Psoas muscle (tissue), 8 donors: ENCODE measurements around the gene TMEM128. TPM values are rescaled to one million over a fixed set of nuclear protein-coding genes. Genes with fewer than 3 reads are reported as not detected.

Experiments
- ATAC-seq, 4 donors: fragments of 200-7000 bp; cut with Tn5 transposase; one replicate each; pipeline ENCODE4 v1.9.1; 2020; ENCODE audit warnings: moderate library complexity in 3 of 4, mild to moderate bottlenecking in 2 of 4
- DNase-seq, 2 donors: peaks; one replicate each; pipeline ENCODE4 v3.0.0-alpha.2; 2020
- H3K27ac ChIP-seq: fragments of 200-600 bp; one replicate; pipeline ENCODE4 v1.8.0; 2022
- H3K27me3 ChIP-seq, 3 donors: fragments of 200-600 bp in 1 of 3; one replicate each; pipeline versions ENCODE4 v1.6.1 to v1.8.0; 2013 to 2022; ENCODE audit warnings: low read length in 2 of 3, mild to moderate bottlenecking in 2 of 3, moderate library complexity in 1 of 3; ENCODE audit not compliant: insufficient read depth in 3 of 3
- H3K36me3 ChIP-seq, 2 donors: fragments of 200-600 bp in 1 of 2; one replicate each; pipeline versions ENCODE4 v1.6.1 to v1.8.0; 2013 to 2022; ENCODE audit warnings: low read depth in 1 of 2, mild to moderate bottlenecking in 1 of 2, moderate library complexity in 1 of 2; ENCODE audit not compliant: insufficient read depth in 1 of 2
- H3K4me1 ChIP-seq: fragments of 200-600 bp; one replicate; pipeline ENCODE4 v1.8.0; 2022
- H3K4me3 ChIP-seq: fragments of 200-600 bp; one replicate; pipeline ENCODE4 v1.8.0; 2022; ENCODE audit warnings: mild to moderate bottlenecking
- H3K9me3 ChIP-seq: fragments of 200-600 bp; one replicate; pipeline ENCODE4 v1.8.0; 2022
- WGBS, 3 donors: extraction: QIAGEN DNeasy Blood & Tissue Kit; methylation state at CpG; one replicate each; pipeline versions ENCODE4 v1.1.6 to v1.1.7; 2013; 5-methylcytosine and 5-hydroxymethylcytosine counted together
- intact Hi-C, 2 donors: fragments of 100-400 bp; cut with DNase I; formaldehyde crosslinking; loops; one replicate each; pipeline versions ENCODE4 v1.11.0 to v1.14.2; 2022
- polyA plus RNA-seq, 3 donors: library from polyadenylated mRNA; stranded (reverse); fragments of 200-250 nt; gene quantifications; one replicate each; pipeline ENCODE4 v1.2.3, GENCODE V29; 2013
- total RNA-seq, 4 donors: library from RNA; stranded (reverse); fragmentation: NEBNext Ultra II Directional in 2 of 4; extraction: Animal tissue kit (Norgen Biotek cat#: 25700) in 2 of 4; gene quantifications; one replicate each; pipeline versions ENCODE4 v1.2.1 to v1.2.4, GENCODE V29; 2021 to 2023
- TF ChIP-seq, protein P1 (sequence below): fragments of 200-600 bp; IDR thresholded peaks from one replicate; pipeline ENCODE4 v1.8.0; 2022; ENCODE audit warnings: antibody characterized with exemption
- donor health status: healthy with polysubstance abuse.
- donor health status: DM: no; HTN: no; CAD: no; lungs with moderate emphysema.
- donor health status: Bipolar disorder and iron deficiency.
- donor health status: healthy.
- donor health status: DM: yes; HTN: yes; CAD: no.
- donor health status: DM: no; HTN: no; CAD: no.
- donor health status: DM: no; HTN: no; CAD: no.
- donor health status: DM: yes; HTN: yes; CAD: no.

The TMEM128 gene
- total and polyA plus RNA-seq, 7 donors, result 5.5 to 7.8 (median 7.0) TPM

DNA sequence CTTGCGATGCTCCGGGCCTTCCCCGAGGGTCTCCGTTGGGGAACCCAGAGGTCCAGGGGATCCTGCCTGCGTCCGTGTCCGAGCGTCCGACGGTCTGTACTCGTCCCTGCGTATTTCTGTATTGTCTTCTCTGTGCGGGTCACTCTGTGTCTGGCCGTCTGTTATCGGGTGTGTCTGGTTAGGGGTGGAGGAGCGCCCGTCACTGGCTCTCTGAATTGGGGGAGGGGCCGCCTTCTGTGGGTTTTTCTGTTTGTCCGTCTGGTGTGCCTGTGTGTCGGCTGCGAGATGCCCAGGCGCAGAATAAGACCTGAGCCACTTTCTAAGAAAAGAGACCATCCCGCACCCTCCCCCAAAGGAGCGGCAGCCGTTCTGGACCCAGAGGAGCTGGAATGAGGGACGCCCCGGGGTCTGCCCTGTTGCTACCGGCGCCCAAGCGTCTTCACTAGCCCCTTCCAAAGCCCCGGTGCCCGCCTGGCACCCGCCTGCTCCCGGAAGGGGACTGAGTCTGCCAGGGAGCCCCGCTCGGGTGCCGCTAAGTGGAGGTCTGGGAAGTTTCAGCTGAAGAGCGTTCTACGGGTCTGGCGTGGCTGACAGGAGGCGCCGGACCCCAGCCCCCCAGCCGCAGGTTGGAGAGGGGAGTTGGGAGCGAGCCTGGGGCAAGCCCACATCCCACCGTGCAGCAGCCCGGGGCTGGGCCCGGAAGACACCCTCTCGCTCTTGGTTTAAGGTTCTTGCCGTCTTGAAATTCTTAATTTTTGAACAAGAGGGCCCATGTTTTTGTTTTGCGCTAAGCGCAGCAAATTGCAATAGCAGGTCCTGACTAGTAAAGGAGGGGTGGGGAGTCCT lies 20.3 kb downstream of the TMEM128 start:
- DNase-seq (no peak), ATAC-seq (no peak)
- Histone ChIP-seq H3K36me3 (no peaks in the 10 kb centered on the region), H3K9me3 (no peaks in the 10 kb centered on the region), H3K27me3 (peaks cover 3 to 56% (median 22%) of the 10 kb centered on the region in 3 donors), H3K4me1 (no peaks in the 10 kb centered on the region), H3K4me3 (no peak overlapping the region), H3K27ac (no peak overlapping the region)
- WGBS, 3 donors, result 6 to 10% (median 9%) methylated on average over 39 to 51 of the region's 51 CpGs
- TF ChIP-seq, protein P1, sequence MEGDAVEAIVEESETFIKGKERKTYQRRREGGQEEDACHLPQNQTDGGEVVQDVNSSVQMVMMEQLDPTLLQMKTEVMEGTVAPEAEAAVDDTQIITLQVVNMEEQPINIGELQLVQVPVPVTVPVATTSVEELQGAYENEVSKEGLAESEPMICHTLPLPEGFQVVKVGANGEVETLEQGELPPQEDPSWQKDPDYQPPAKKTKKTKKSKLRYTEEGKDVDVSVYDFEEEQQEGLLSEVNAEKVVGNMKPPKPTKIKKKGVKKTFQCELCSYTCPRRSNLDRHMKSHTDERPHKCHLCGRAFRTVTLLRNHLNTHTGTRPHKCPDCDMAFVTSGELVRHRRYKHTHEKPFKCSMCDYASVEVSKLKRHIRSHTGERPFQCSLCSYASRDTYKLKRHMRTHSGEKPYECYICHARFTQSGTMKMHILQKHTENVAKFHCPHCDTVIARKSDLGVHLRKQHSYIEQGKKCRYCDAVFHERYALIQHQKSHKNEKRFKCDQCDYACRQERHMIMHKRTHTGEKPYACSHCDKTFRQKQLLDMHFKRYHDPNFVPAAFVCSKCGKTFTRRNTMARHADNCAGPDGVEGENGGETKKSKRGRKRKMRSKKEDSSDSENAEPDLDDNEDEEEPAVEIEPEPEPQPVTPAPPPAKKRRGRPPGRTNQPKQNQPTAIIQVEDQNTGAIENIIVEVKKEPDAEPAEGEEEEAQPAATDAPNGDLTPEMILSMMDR, result no peak
- intact Hi-C loops, result no loop called here

GRCh38 chr4:4226606-4227438 lies 21.2 kb downstream of the TMEM128 start, which contains the start of gene OTOP1:
TSS of gene OTOP1 (minus strand) at chr4:4226929. CDS start at chr4:4226864, 65 bp downstream.
- Histone ChIP-seq H3K4me3 (no peak within 1 kb of the TSS), H3K9me3 (no peaks in the 10 kb centered on the region), H3K27me3 (peaks cover 3 to 64% (median 22%) of the 10 kb centered on the region in 3 donors), H3K4me1 (no peaks in the 10 kb centered on the region), H3K27ac (no peak within 1 kb of the TSS), H3K36me3 (no peaks in the 10 kb centered on the region)
- TF ChIP-seq, protein P1, result no peak
- intact Hi-C loops, result no loop called here
- WGBS, 3 donors, result 9 to 17% (median 11%) methylated on average over 49 to 82 of the region's 82 CpGs
- ATAC-seq (no peak), DNase-seq (no peak)

DNA sequence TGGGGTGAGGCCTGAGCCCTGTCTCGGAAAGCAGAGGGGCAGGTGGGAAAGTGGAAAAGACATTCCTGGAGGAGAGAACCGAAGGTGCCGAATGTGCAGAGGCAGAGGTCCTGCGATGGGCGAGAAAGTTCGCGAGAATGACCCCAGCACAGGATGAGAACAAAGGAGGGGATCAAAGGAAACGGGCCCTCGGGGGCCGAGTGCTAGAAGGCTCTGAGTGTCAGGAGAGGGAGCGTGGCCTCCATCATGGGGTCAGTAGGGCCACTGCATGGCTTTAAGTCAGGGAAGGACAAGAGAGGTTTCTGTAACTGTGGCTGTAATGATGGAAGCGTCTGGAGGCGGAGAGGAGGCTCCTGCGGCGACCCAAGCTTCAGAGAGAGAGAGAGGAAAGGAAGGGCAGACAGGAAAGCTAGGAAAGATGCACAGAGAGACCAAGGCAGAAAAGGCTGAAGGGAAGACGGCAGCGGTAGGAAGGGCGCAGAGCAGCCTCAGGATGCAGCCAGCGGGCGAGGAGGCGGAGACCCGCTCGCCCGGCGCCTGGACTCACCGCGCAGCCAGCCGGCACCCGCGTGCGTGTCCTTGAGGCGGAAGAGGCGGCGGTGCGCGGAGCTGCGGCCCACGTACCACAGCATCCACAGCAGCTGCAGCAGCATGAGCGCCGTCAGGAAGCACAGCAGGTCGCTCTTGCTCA lies 22.0 kb downstream of the TMEM128 start:
- Histone ChIP-seq H3K27ac (no peak overlapping the region), H3K4me1 (no peaks in the 10 kb centered on the region), H3K27me3 (peaks cover 3 to 72% (median 22%) of the 10 kb centered on the region in 3 donors), H3K9me3 (no peaks in the 10 kb centered on the region), H3K4me3 (no peak overlapping the region), H3K36me3 (no peaks in the 10 kb centered on the region)
- intact Hi-C loops, result no loop called here
- ATAC-seq (no peak), DNase-seq (no peak)
- 11 to 15% (median 13%) methylated on average over 34 to 41 of the region's 41 CpGs for WGBS, 3 donors
- TF ChIP-seq, protein P1, result no peak

DNA sequence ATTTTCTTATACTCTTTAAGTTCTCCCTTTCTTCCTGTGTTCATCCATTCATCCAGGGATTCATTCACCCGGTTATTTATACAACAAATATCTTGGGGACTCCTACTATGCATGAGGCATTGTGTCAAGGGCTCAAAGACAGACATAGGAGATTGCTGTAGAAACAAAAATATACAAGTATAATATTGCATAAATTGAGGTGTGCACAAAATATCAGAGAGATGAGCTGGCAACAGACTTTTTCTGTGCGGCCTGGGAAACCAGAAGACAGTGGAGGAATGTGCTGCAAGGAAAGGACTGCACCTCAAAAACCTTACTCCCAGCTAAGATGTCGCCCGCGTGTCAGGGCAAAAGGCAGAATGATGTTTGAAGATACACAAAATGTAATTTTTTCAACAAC lies 30.9 kb downstream of the TMEM128 start:
- whole genome bisulfite sequencing, 3 donors, result 75 to 78% (median 77%) methylated on average over 5 of the region's 5 CpGs

More for the DNA sequence above, 30.9 kb downstream of the TMEM128 start:
- Histone ChIP-seq H3K27ac (no peak overlapping the region), H3K4me3 (no peak overlapping the region), H3K27me3 (peaks cover 0 to 11% (median 2%) of the 10 kb centered on the region in 3 donors), H3K9me3 (no peaks in the 10 kb centered on the region), H3K36me3 (no peaks in the 10 kb centered on the region), H3K4me1 (no peaks in the 10 kb centered on the region)
- intact Hi-C loops, result no loop called here
- ATAC-seq (no peak), DNase-seq (no peak)
- TF ChIP-seq, protein P1, result no peak
